ENCODE results near the gene RNASE1.
"Not testable (repeated sequence)": the region's sequence is repeated elsewhere in the genome, so short reads cannot be mapped to it uniquely, and the experiment has no call there.

RNASE1 gene

GRCh38 chr14:20775043-20775442 is 27.6 kb downstream of the RNASE1 start:
- DNase-seq (ENCODE audit: extremely low read depth, insufficient read length): no peak
- TF ChIP-seq CTCF (IDR thresholded peaks at IDR 0.05; ENCODE audit: insufficient read depth, low read length, poor library complexity, severe bottlenecking): no peak
- Histone ChIP-seq H3K27me3 (replicated peaks; ENCODE audit: control insufficient read depth, insufficient read depth, low read length) (no peaks in the 10 kb centered on the region), H3K4me3 (replicated peaks; ENCODE audit: low read depth, low read length) (no peak overlapping the region), H3K36me3 (ENCODE audit: control insufficient read depth, insufficient read depth, low read length) (no peaks in the 10 kb centered on the region)

GRCh38 chr14:20774258-20774824 is 28.3 kb downstream of the RNASE1 start:
- H3K36me3 ChIP-seq (ENCODE audit: control insufficient read depth, insufficient read depth, low read length): no peaks in the 10 kb centered on the region
- no peak overlapping the region for H3K4me3 ChIP-seq (replicated peaks; ENCODE audit: low read depth, low read length)
- no peak for DNase-seq (ENCODE audit: extremely low read depth, insufficient read length)
- no peaks in the 10 kb centered on the region for H3K27me3 ChIP-seq (replicated peaks; ENCODE audit: control insufficient read depth, insufficient read depth, low read length)
- no peak for TF ChIP-seq CTCF (IDR thresholded peaks at IDR 0.05; ENCODE audit: insufficient read depth, low read length, poor library complexity, severe bottlenecking)

- Histone ChIP-seq H3K36me3 (ENCODE audit: control insufficient read depth, insufficient read depth, low read length) (no peaks in the 10 kb centered on the region), H3K27me3 (replicated peaks; ENCODE audit: control insufficient read depth, insufficient read depth, low read length) (no peaks in the 10 kb centered on the region), H3K4me3 (replicated peaks; ENCODE audit: low read depth, low read length) (no peak overlapping the region)
- no peak for DNase-seq (ENCODE audit: extremely low read depth, insufficient read length)
- no peak for TF ChIP-seq CTCF (IDR thresholded peaks at IDR 0.05; ENCODE audit: insufficient read depth, low read length, poor library complexity, severe bottlenecking)
These were observed 30.0 kb downstream of the RNASE1 start for GRCh38 chr14:20772650-20773049.

GRCh38 chr14:20769421-20769820 is 33.2 kb downstream of the RNASE1 start:
- DNase-seq (ENCODE audit: extremely low read depth, insufficient read length): no peak
- Histone ChIP-seq H3K36me3 (ENCODE audit: control insufficient read depth, insufficient read depth, low read length) (no peaks in the 10 kb centered on the region), H3K4me3 (replicated peaks; ENCODE audit: low read depth, low read length) (no peak overlapping the region), H3K27me3 (replicated peaks; ENCODE audit: control insufficient read depth, insufficient read depth, low read length) (no peaks in the 10 kb centered on the region)
- TF ChIP-seq CTCF (IDR thresholded peaks at IDR 0.05; ENCODE audit: insufficient read depth, low read length, poor library complexity, severe bottlenecking): no peak

GRCh38 chr14:20768593-20768892 is 34.1 kb downstream of the RNASE1 start:
- Histone ChIP-seq H3K4me3 (replicated peaks; ENCODE audit: low read depth, low read length) (no peak overlapping the region), H3K27me3 (replicated peaks; ENCODE audit: control insufficient read depth, insufficient read depth, low read length) (no peaks in the 10 kb centered on the region), H3K36me3 (ENCODE audit: control insufficient read depth, insufficient read depth, low read length) (no peaks in the 10 kb centered on the region)
- TF ChIP-seq CTCF (IDR thresholded peaks at IDR 0.05; ENCODE audit: insufficient read depth, low read length, poor library complexity, severe bottlenecking): no peak
- DNase-seq (ENCODE audit: extremely low read depth, insufficient read length): no peak

GRCh38 chr14:20760950-20761349 is 41.7 kb downstream of the RNASE1 start:
- Histone ChIP-seq H3K36me3 (ENCODE audit: control insufficient read depth, insufficient read depth, low read length) (no peaks in the 10 kb centered on the region), H3K4me3 (replicated peaks; ENCODE audit: low read depth, low read length) (no peak overlapping the region), H3K27me3 (replicated peaks; ENCODE audit: control insufficient read depth, insufficient read depth, low read length) (no peaks in the 10 kb centered on the region)
- TF ChIP-seq CTCF (IDR thresholded peaks at IDR 0.05; ENCODE audit: insufficient read depth, low read length, poor library complexity, severe bottlenecking): no peak
- DNase-seq (ENCODE audit: extremely low read depth, insufficient read length): no peak

- H3K4me3 ChIP-seq (replicated peaks; ENCODE audit: low read depth, low read length); H3K36me3 ChIP-seq (ENCODE audit: control insufficient read depth, insufficient read depth, low read length); H3K27me3 ChIP-seq (replicated peaks; ENCODE audit: control insufficient read depth, insufficient read depth, low read length); DNase-seq (ENCODE audit: extremely low read depth, insufficient read length): not testable (repeated sequence)
These were observed 43.2 kb downstream of the RNASE1 start for GRCh38 chr14:20759465-20759864.
